Colonic mucosa (tissue), 4 donors: ENCODE results near the gene CDC27. TPM values are rescaled to one million over a fixed set of nuclear protein-coding genes. Genes with fewer than 3 reads are reported as not detected.
A peak's percentile ranks its signal among the peaks of the same experiment; 100 is the strongest.

Experiments used
- DNase-seq: peaks from one replicate; pipeline ENCODE4 v3.0.0-alpha.2; 2020
- H3K27ac ChIP-seq: fragments of 200-600 bp; one replicate; pipeline ENCODE4 v1.8.0; 2021
- H3K27me3 ChIP-seq: fragments of 200-600 bp; one replicate; pipeline ENCODE4 v1.8.0; 2021
- H3K36me3 ChIP-seq: fragments of 200-600 bp; one replicate; pipeline ENCODE4 v1.8.0; 2021
- H3K4me1 ChIP-seq: fragments of 200-600 bp; one replicate; pipeline ENCODE4 v1.8.0; 2021; ENCODE audit warnings: mild to moderate bottlenecking
- H3K4me3 ChIP-seq: fragments of 200-600 bp; one replicate; pipeline ENCODE4 v1.8.0; 2021
- H3K9ac ChIP-seq, 2 donors: one replicate each; pipeline ENCODE4 v1.7.0; 2013; ENCODE audit warnings: control low read depth in 2 of 2, low read depth in 2 of 2, low read length in 2 of 2
- H3K9me3 ChIP-seq: fragments of 200-600 bp; one replicate; pipeline ENCODE4 v1.8.0; 2021
- intact Hi-C: fragments of 100-400 bp; cut with DNase I; formaldehyde crosslinking; loops from one replicate; pipeline ENCODE4 v1.14.1; 2022
- total RNA-seq, 2 donors: library from RNA; stranded (reverse); fragmentation: NEBNext Ultra II Directional in 1 of 2; extraction: Animal tissue kit (Norgen Biotek cat#: 25700) in 1 of 2; gene quantifications; one replicate each; pipeline ENCODE4 v1.2.1, GENCODE V29; 2021
- TF ChIP-seq, protein P1 (sequence below): fragments of 200-600 bp; IDR thresholded peaks from one replicate; pipeline ENCODE4 v1.8.0; 2022; ENCODE audit warnings: antibody characterized with exemption, mild to moderate bottlenecking
- donor health status: healthy.
- donor health status: DM: no; HTN: no; CAD: no.
- donor health status: DM: no; HTN: no; CAD: no.

Gene CDC27
- total RNA-seq, 2 donors from 2014 or later = 60.4 to 65.5 TPM

DNA sequence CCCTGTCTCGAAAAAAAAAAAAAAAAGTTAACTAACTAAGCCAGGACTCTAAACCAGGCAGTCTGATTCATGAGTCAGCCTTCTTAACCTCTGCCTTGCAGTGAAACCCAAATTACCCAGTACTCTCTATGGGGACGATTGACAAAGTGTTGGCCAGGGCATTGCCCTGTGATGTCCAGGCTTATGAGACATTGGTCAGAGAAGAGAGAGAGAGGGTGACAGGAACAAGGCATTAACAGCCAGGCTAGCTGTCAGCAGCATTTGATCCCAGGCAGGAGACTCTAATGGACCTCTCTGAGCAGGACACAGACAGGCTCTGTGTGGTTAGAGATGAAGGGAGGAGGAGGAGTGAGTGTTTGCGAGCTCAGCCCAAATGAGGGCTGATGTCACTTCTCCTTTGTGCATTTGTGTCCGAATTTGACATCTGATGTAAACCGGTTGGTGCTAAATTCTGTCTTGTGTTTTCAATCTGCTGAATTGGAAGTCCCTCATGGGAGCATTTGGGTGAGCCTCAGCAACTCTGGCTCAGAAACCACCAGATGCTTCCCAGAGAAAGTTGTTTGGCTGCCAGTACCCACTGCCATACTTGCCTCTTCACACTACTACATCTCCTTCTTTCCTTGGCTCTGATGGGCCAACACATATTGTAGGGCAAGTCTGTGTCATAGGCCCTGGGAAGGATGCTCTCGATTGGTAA is 15.8 kb upstream of the CDC27 start:
- DNase-seq = no peak
- H3K4me1 ChIP-seq = no peaks in the 10 kb centered on the region
- intact Hi-C loops = no loop called here
- no peak overlapping the region for H3K4me3 ChIP-seq
- H3K9ac ChIP-seq = peak overlapping the region in 1 of 2 donors; percentile 49
- TF ChIP-seq, protein P1, sequence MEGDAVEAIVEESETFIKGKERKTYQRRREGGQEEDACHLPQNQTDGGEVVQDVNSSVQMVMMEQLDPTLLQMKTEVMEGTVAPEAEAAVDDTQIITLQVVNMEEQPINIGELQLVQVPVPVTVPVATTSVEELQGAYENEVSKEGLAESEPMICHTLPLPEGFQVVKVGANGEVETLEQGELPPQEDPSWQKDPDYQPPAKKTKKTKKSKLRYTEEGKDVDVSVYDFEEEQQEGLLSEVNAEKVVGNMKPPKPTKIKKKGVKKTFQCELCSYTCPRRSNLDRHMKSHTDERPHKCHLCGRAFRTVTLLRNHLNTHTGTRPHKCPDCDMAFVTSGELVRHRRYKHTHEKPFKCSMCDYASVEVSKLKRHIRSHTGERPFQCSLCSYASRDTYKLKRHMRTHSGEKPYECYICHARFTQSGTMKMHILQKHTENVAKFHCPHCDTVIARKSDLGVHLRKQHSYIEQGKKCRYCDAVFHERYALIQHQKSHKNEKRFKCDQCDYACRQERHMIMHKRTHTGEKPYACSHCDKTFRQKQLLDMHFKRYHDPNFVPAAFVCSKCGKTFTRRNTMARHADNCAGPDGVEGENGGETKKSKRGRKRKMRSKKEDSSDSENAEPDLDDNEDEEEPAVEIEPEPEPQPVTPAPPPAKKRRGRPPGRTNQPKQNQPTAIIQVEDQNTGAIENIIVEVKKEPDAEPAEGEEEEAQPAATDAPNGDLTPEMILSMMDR = no peak
- no peaks in the 10 kb centered on the region for H3K27me3 ChIP-seq
- peak overlapping the region; percentile 48 for H3K27ac ChIP-seq
- no peaks in the 10 kb centered on the region for H3K36me3 ChIP-seq
- H3K9me3 ChIP-seq = no peaks in the 10 kb centered on the region

DNA sequence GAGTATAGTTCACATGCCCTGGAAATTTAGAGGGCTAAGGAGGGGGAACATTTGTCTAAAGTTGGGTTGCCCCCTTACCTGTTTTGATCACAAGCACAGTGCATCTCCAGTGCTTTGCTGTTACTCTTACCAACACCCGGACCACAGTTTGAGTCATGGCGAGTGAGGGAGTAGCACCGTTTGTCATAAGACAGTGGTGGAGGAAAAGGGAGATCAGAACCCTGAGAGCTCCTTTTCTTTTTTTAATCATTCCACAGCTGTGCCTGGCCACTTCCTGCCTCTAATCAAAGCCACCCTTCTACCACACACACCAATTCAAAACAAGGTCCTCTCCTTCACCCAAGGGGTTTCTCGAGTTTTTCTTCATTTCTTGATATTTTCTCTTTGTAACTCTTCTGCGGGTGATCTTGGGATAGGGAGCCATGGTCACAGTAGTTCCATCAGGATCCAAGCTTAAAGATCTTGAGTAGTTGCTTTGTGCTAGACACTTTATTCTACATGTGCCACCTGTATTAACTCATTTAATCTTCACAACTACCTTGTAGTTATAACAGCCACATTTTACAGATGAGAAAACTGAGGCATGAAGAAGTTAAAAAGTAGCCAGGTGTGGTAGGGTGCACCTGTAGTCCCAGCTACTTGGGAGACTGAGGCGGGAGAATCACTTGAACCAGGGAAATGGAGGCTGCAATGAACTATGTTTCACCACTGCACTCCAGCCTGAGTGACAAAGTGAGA is 15.1 kb upstream of the CDC27 start:
- peak overlapping the region; percentile 48 for H3K27ac ChIP-seq
- TF ChIP-seq, protein P1 = no peak
- no peaks in the 10 kb centered on the region for H3K9me3 ChIP-seq
- H3K4me3 ChIP-seq = no peak overlapping the region
- no peaks in the 10 kb centered on the region for H3K4me1 ChIP-seq
- intact Hi-C loops = no loop called here
- no peaks in the 10 kb centered on the region for H3K36me3 ChIP-seq
- no peaks in the 10 kb centered on the region for H3K27me3 ChIP-seq
- no peak overlapping the region for H3K9ac ChIP-seq
- DNase-seq = no peak

DNA sequence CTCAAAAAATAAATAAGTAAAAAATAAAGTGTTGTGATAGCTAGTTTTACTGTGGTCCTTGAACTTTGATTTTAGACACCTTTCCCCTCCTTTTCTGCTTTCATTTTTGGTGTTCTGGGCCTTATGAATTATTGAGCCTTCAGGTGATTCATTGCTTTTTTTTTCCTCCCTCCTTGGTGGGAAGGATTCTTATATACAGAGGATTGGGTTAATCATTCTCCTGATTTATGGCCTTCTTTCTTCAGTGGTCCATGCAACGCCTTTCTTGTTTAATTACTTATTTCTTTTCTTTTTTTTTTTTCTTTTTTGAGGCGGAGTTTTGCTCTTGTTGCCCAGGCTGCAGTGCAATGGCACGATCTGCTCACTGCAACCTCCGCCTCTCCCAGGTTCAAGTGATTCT is 12.1 kb upstream of the CDC27 start:
- peak overlapping the region; percentile 8 for H3K27ac ChIP-seq
- H3K9ac ChIP-seq = no peak overlapping the region
- H3K27me3 ChIP-seq = no peaks in the 10 kb centered on the region
- intact Hi-C loops = no loop called here
- no peaks in the 10 kb centered on the region for H3K4me1 ChIP-seq
- TF ChIP-seq, protein P1 = no peak
- H3K4me3 ChIP-seq = no peak overlapping the region
- H3K36me3 ChIP-seq = no peaks in the 10 kb centered on the region
- H3K9me3 ChIP-seq = no peaks in the 10 kb centered on the region
- DNase-seq = no peak

GRCh38 chr17:47200325-47200664 is 11.2 kb upstream of the CDC27 start:
- no peaks in the 10 kb centered on the region for H3K27me3 ChIP-seq
- H3K4me3 ChIP-seq = no peak overlapping the region
- H3K27ac ChIP-seq = peak overlapping the region; percentile 8
- H3K9me3 ChIP-seq = no peaks in the 10 kb centered on the region
- no peaks in the 10 kb centered on the region for H3K36me3 ChIP-seq
- intact Hi-C loops = no loop called here
- TF ChIP-seq, protein P1 = no peak
- peak overlapping the region in 1 of 2 donors; percentile 6 for H3K9ac ChIP-seq
- H3K4me1 ChIP-seq = no peaks in the 10 kb centered on the region
- DNase-seq = no peak

GRCh38 chr17:47199627-47200324 is 10.7 kb upstream of the CDC27 start:
- no peak overlapping the region for H3K4me3 ChIP-seq
- no peaks in the 10 kb centered on the region for H3K36me3 ChIP-seq
- no peaks in the 10 kb centered on the region for H3K27me3 ChIP-seq
- intact Hi-C loops = no loop called here
- H3K9me3 ChIP-seq = no peaks in the 10 kb centered on the region
- no peaks in the 10 kb centered on the region for H3K4me1 ChIP-seq
- no peak overlapping the region for H3K9ac ChIP-seq
- no peak for DNase-seq
- no peak overlapping the region for H3K27ac ChIP-seq
- TF ChIP-seq, protein P1 = no peak
